ENCODE measurements around the gene TRPC4.

- TF ChIP-seq, protein P1, sequence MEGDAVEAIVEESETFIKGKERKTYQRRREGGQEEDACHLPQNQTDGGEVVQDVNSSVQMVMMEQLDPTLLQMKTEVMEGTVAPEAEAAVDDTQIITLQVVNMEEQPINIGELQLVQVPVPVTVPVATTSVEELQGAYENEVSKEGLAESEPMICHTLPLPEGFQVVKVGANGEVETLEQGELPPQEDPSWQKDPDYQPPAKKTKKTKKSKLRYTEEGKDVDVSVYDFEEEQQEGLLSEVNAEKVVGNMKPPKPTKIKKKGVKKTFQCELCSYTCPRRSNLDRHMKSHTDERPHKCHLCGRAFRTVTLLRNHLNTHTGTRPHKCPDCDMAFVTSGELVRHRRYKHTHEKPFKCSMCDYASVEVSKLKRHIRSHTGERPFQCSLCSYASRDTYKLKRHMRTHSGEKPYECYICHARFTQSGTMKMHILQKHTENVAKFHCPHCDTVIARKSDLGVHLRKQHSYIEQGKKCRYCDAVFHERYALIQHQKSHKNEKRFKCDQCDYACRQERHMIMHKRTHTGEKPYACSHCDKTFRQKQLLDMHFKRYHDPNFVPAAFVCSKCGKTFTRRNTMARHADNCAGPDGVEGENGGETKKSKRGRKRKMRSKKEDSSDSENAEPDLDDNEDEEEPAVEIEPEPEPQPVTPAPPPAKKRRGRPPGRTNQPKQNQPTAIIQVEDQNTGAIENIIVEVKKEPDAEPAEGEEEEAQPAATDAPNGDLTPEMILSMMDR (IDR thresholded peaks at IDR 0.05) = no peak
- TF ChIP-seq POLR2A (IDR thresholded peaks at IDR 0.05) = no peak
These were observed 168.3 kb downstream of the TRPC4 start for GRCh38 chr13:37701306-37701705.
